Progenitor cell of endocrine pancreas (in vitro differentiated cells): ENCODE results near the gene SPTLC3. TPM values are rescaled to one million over a fixed set of nuclear protein-coding genes. Genes with fewer than 3 reads are reported as not detected.

ENCODE experiments used
- DNase-seq: peaks from one replicate; pipeline ENCODE4 v3.0.0; 2021; ENCODE audit warnings: low spot score; ENCODE audit not compliant: unreplicated experiment
- H3K27ac Mint-ChIP-seq: 2 replicates; pipeline ENCODE4 v1.8.0; 2021; ENCODE audit warnings: mild to moderate bottlenecking, moderate library complexity, mixed read lengths
- H3K27me3 Mint-ChIP-seq: 2 replicates; pipeline ENCODE4 v1.8.0; 2021; ENCODE audit warnings: mixed read lengths
- H3K36me3 Mint-ChIP-seq: 2 replicates; pipeline ENCODE4 v1.8.0; 2022; ENCODE audit warnings: mixed read lengths; ENCODE audit not compliant: insufficient read depth
- H3K4me1 Mint-ChIP-seq: 2 replicates; pipeline ENCODE4 v1.8.0; 2021; ENCODE audit warnings: low read depth, mixed read lengths
- H3K4me3 Mint-ChIP-seq: 2 replicates; pipeline ENCODE4 v1.8.0; 2021; ENCODE audit warnings: low read depth, mild to moderate bottlenecking, moderate library complexity, mixed read lengths
- H3K9me3 Mint-ChIP-seq: 2 replicates; pipeline ENCODE4 v1.8.0; 2021; ENCODE audit warnings: low read depth, mixed read lengths
- total RNA-seq: library from RNA; stranded (reverse); gene quantifications from 2 replicates; pipeline ENCODE4 v1.2.1, GENCODE V29; 2021
- TF ChIP-seq, protein P1 (sequence below): fragments of 200-600 bp; sonication (generic); IDR thresholded peaks from one replicate; pipeline ENCODE4 v1.5.0; 2021; ENCODE audit warnings: antibody characterized with exemption, mild to moderate bottlenecking; ENCODE audit not compliant: unreplicated experiment

Gene SPTLC3
- total RNA-seq, 1 donor from 2014 or later, result 52.2 TPM

DNA sequence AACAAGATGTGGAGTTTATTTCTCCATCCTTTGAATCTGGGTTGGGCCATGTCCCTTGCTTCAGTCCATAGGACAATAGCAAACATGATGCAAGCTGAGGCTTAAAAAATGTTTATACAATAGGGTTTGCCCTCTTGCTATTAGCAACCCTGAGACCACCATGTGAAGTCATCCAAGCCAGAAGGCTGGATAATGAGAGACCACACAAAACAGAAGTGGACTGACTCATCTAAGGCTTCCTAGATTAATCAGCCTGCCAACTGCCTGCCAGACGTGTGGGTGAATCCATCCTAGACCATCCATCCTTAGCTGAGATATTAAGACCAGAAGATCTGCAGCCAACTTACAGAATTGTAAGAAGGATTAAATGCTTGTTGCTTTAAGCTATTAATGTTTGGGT lies 174.2 kb downstream of the SPTLC3 start:
- H3K4me3 Mint-ChIP-seq, result no peak overlapping the region
- DNase-seq, result no peak
- H3K9me3 Mint-ChIP-seq, result peaks cover 10% of the 10 kb centered on the region
- H3K27me3 Mint-ChIP-seq, result peaks cover 4% of the 10 kb centered on the region
- no peaks in the 10 kb centered on the region for H3K36me3 Mint-ChIP-seq
- TF ChIP-seq, protein P1, sequence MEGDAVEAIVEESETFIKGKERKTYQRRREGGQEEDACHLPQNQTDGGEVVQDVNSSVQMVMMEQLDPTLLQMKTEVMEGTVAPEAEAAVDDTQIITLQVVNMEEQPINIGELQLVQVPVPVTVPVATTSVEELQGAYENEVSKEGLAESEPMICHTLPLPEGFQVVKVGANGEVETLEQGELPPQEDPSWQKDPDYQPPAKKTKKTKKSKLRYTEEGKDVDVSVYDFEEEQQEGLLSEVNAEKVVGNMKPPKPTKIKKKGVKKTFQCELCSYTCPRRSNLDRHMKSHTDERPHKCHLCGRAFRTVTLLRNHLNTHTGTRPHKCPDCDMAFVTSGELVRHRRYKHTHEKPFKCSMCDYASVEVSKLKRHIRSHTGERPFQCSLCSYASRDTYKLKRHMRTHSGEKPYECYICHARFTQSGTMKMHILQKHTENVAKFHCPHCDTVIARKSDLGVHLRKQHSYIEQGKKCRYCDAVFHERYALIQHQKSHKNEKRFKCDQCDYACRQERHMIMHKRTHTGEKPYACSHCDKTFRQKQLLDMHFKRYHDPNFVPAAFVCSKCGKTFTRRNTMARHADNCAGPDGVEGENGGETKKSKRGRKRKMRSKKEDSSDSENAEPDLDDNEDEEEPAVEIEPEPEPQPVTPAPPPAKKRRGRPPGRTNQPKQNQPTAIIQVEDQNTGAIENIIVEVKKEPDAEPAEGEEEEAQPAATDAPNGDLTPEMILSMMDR, result no peak
- no peak overlapping the region for H3K27ac Mint-ChIP-seq
- no peaks in the 10 kb centered on the region for H3K4me1 Mint-ChIP-seq

DNA sequence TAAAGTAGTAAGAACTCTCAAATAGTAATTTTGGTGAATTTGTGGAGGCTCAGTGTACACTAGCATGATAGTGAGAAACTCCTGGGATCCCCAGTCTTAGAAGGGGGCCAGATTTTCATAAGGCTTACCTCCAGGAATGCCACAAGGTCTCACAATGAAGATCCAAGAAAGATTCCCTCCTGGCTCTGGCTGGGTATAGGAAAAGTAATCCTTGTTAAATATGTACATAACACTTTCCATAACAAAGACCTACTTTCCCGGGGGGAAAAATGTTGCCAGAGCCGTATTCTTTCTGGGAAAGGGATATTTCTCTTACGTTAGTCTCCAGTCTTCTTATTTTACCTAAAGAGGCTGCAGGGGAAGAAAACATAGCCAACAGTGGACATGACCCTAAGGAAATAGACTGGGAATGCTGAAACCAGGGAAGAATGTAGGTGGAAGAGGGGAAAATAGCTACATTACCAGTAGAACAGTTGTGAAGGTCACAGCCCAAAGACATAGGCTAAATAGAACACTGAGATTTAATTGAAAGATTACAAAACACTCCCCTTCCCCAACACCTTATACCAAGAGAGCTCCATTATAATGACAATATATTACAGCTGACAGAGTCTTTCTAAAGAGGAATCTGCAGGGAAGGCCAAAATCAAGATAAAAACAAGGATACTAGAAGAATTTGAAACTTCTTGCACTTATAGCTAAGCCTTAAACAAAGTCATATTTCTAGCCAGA lies 177.4 kb downstream of the SPTLC3 start:
- no peaks in the 10 kb centered on the region for H3K4me1 Mint-ChIP-seq
- H3K36me3 Mint-ChIP-seq, result no peaks in the 10 kb centered on the region
- peaks cover 4% of the 10 kb centered on the region for H3K27me3 Mint-ChIP-seq
- no peak overlapping the region for H3K27ac Mint-ChIP-seq
- DNase-seq, result no peak
- TF ChIP-seq, protein P1, result no peak
- H3K9me3 Mint-ChIP-seq, result peaks cover 6% of the 10 kb centered on the region
- no peak overlapping the region for H3K4me3 Mint-ChIP-seq

DNA sequence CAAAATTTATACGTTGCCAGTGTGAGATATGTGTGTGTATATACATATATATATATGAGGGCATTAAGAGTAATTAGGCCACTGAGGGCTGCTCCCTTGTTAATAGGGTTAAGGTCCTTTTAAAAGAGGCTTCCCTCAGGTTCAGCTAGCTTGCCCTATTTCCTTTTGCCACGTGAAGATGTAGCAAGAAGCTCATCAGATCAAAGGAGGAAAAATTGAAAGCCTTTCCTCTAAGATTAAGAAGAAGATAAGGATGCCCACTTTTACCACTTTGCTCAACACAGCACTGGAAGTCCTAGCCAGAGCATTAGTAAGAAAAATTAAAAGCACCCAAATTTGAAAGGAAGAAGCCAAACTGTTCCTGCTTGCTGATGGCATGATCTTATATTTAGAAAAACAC lies 179.1 kb downstream of the SPTLC3 start:
- DNase-seq, result no peak
- TF ChIP-seq, protein P1, result no peak

DNA sequence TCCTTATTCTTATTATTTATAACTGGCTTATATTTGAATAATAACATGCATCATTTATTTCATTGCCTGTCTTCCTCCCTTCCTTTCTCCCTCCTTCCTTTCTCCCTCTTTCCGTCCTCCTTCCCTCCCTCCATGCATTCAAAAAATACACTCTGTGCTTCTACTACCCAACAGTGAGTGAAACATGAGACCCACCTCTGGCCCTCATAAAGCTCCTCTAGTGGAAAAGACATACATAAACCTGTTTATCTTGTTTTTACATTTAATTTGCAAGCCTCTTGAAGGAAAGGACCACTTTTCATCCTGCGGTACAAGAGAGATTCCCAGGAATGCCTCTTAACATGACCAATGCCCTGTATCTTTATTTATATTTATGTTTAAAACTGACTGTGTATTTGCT lies 190.5 kb downstream of the SPTLC3 start:
- H3K27me3 Mint-ChIP-seq, result peaks cover 4% of the 10 kb centered on the region
- no peak for DNase-seq
- peaks cover 2% of the 10 kb centered on the region for H3K4me1 Mint-ChIP-seq
- no peak overlapping the region for H3K27ac Mint-ChIP-seq
- no peaks in the 10 kb centered on the region for H3K9me3 Mint-ChIP-seq
- TF ChIP-seq, protein P1, result no peak
- H3K4me3 Mint-ChIP-seq, result no peak overlapping the region
- H3K36me3 Mint-ChIP-seq, result no peaks in the 10 kb centered on the region

More for the DNA sequence above, 179.1 kb downstream of the SPTLC3 start:
- H3K4me3 Mint-ChIP-seq, result no peak overlapping the region
- peaks cover 4% of the 10 kb centered on the region for H3K27me3 Mint-ChIP-seq
- H3K9me3 Mint-ChIP-seq, result peaks cover 6% of the 10 kb centered on the region
- no peak overlapping the region for H3K27ac Mint-ChIP-seq
- no peaks in the 10 kb centered on the region for H3K4me1 Mint-ChIP-seq
- H3K36me3 Mint-ChIP-seq, result no peaks in the 10 kb centered on the region

DNA sequence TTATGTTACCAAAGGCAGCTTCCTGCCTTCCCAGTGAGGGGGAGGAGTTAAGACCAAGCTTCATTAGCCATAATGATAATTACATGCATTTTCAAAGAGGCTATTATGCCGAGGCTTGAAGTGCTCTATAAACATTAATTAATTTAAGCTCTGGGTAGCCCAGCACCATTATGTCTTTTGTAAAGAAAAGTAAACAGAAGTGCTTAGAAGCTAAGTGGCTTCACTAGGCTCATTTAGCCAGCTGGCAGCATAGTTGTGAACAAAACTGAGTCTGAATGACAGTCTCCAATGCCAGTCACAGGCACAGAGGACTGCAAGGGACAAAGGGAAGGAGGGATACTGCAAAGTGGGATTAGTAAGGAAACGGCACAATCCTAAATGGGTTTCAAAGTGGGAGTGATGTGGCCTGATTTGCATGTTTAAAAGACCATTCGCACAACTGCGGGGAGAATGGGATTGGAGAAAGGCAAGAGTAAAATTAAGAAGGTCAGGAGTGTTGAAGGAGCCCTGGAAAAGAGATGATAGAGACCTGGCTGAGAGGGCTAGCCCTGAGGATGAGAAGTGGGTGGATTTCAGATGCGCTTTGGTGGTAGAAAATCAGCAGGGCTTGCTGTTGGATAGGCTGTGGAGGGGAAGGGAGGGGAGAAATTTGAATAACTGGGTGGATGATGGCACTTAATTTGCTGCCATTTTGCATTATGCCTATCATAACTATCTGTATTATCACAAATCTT lies 192.2 kb downstream of the SPTLC3 start:
- Mint-ChIP-seq H3K36me3 (no peaks in the 10 kb centered on the region), H3K27me3 (peaks cover 10% of the 10 kb centered on the region), H3K4me1 (peaks cover 2% of the 10 kb centered on the region), H3K4me3 (no peak overlapping the region), H3K9me3 (no peaks in the 10 kb centered on the region), H3K27ac (no peak overlapping the region)
- TF ChIP-seq, protein P1, result no peak
- DNase-seq, result no peak
